ENCODE data around the gene PIK3R4.

Gene PIK3R4

GRCh38 chr3:130757611-130758150 is 11.1 kb upstream of the PIK3R4 start:
- H3K27me3 ChIP-seq (replicated peaks), result no peaks in the 10 kb centered on the region
- no peak overlapping the region for H3K27ac ChIP-seq
- no peak overlapping the region for H3K4me3 ChIP-seq (ENCODE audit: low read depth, low read length)
- no peak for DNase-seq
- no peaks in the 10 kb centered on the region for H3K36me3 ChIP-seq (replicated peaks)
- in situ Hi-C loops (cut with HindIII; ENCODE audit: low pct_ligation_motif_present, low sequenced_read_pairs), result no loop called here
- TF ChIP-seq CTCF (IDR thresholded peaks at IDR 0.05; ENCODE audit: low read depth, low read length, missing control alignments), result no peak

- Histone ChIP-seq H3K4me3 (ENCODE audit: low read depth, low read length) (no peak overlapping the region), H3K27ac (no peak overlapping the region), H3K36me3 (replicated peaks) (no peaks in the 10 kb centered on the region), H3K27me3 (replicated peaks) (no peaks in the 10 kb centered on the region)
- DNase-seq, result no peak
- no peak for TF ChIP-seq CTCF (IDR thresholded peaks at IDR 0.05; ENCODE audit: low read depth, low read length, missing control alignments)
- in situ Hi-C loops (cut with HindIII; ENCODE audit: low pct_ligation_motif_present, low sequenced_read_pairs), result no loop called here
These were observed 9.0 kb upstream of the PIK3R4 start for GRCh38 chr3:130755666-130756065.

GRCh38 chr3:130748981-130749380 is 2.4 kb upstream of the PIK3R4 start:
- no peaks in the 10 kb centered on the region for H3K36me3 ChIP-seq (replicated peaks)
- H3K4me3 ChIP-seq (ENCODE audit: low read depth, low read length), result no peak overlapping the region
- in situ Hi-C loops (cut with HindIII; ENCODE audit: low pct_ligation_motif_present, low sequenced_read_pairs), result no loop called here
- DNase-seq, result no peak
- no peak overlapping the region for H3K27ac ChIP-seq
- H3K27me3 ChIP-seq (replicated peaks), result no peaks in the 10 kb centered on the region
- no peak for TF ChIP-seq CTCF (IDR thresholded peaks at IDR 0.05; ENCODE audit: low read depth, low read length, missing control alignments)

- peak overlapping the region; percentile 56 for H3K4me3 ChIP-seq (ENCODE audit: low read depth, low read length)
- DNase-seq, result no peak
- H3K27me3 ChIP-seq (replicated peaks), result no peaks in the 10 kb centered on the region
- no peak for TF ChIP-seq CTCF (IDR thresholded peaks at IDR 0.05; ENCODE audit: low read depth, low read length, missing control alignments)
- in situ Hi-C loops (cut with HindIII; ENCODE audit: low pct_ligation_motif_present, low sequenced_read_pairs), result no loop called here
- H3K36me3 ChIP-seq (replicated peaks), result no peaks in the 10 kb centered on the region
- H3K27ac ChIP-seq, result no peak overlapping the region
These were observed 1.8 kb upstream of the PIK3R4 start for GRCh38 chr3:130748467-130748861.

GRCh38 chr3:130743354-130743753 is 3.3 kb downstream of the PIK3R4 start:
- no peaks in the 10 kb centered on the region for H3K36me3 ChIP-seq (replicated peaks)
- no peak overlapping the region for H3K4me3 ChIP-seq (ENCODE audit: low read depth, low read length)
- no peak for TF ChIP-seq CTCF (IDR thresholded peaks at IDR 0.05; ENCODE audit: low read depth, low read length, missing control alignments)
- no peak for DNase-seq
- in situ Hi-C loops (cut with HindIII; ENCODE audit: low pct_ligation_motif_present, low sequenced_read_pairs), result no loop called here
- no peaks in the 10 kb centered on the region for H3K27me3 ChIP-seq (replicated peaks)
- H3K27ac ChIP-seq, result no peak overlapping the region

- no peaks in the 10 kb centered on the region for H3K36me3 ChIP-seq (replicated peaks)
- H3K27me3 ChIP-seq (replicated peaks), result no peaks in the 10 kb centered on the region
- TF ChIP-seq CTCF (IDR thresholded peaks at IDR 0.05; ENCODE audit: low read depth, low read length, missing control alignments), result no peak
- no peak for DNase-seq
- no peak overlapping the region for H3K27ac ChIP-seq
- in situ Hi-C loops (cut with HindIII; ENCODE audit: low pct_ligation_motif_present, low sequenced_read_pairs), result no loop called here
- H3K4me3 ChIP-seq (ENCODE audit: low read depth, low read length), result no peak overlapping the region
These were observed 4.6 kb downstream of the PIK3R4 start for GRCh38 chr3:130741946-130742610.
